Activated T-cell treated with anti-CD3 and anti-CD28 coated beads for 24 hours (primary cell): ENCODE measurements around the gene ASAP3.

ENCODE experiments used
- DNase-seq: peaks from one replicate; pipeline ENCODE4 v3.0.0-alpha.2; 2020; ENCODE audit warnings: low read depth

The ASAP3 gene

GRCh38 chr1:23448846-23449245 lies 35.1 kb downstream of the ASAP3 start:
- DNase-seq, result no peak

GRCh38 chr1:23446661-23447310 lies 37.2 kb downstream of the ASAP3 start:
- DNase-seq, result no peak

GRCh38 chr1:23444596-23445390 lies 39.2 kb downstream of the ASAP3 start:
- DNase-seq, result no peak

GRCh38 chr1:23444104-23444533 lies 39.9 kb downstream of the ASAP3 start:
- no peak for DNase-seq

GRCh38 chr1:23442751-23443150 lies 41.2 kb downstream of the ASAP3 start:
- no peak for DNase-seq

- no peak for DNase-seq
These were observed 42.4 kb downstream of the ASAP3 start for GRCh38 chr1:23441446-23442148.

GRCh38 chr1:23438545-23438944 lies 45.4 kb downstream of the ASAP3 start:
- DNase-seq, result no peak

- DNase-seq, result no peak
These were observed 46.7 kb downstream of the ASAP3 start for GRCh38 chr1:23437355-23437664.

GRCh38 chr1:23436520-23437354 lies 47.2 kb downstream of the ASAP3 start:
- DNase-seq, result no peak

GRCh38 chr1:23434260-23434775 lies 49.7 kb downstream of the ASAP3 start:
- no peak for DNase-seq

- DNase-seq, result no peak
These were observed 50.9 kb downstream of the ASAP3 start for GRCh38 chr1:23433122-23433521.

GRCh38 chr1:23431431-23431830 lies 52.5 kb downstream of the ASAP3 start:
- no peak for DNase-seq

GRCh38 chr1:23430803-23431202 lies 53.2 kb downstream of the ASAP3 start:
- no peak for DNase-seq

GRCh38 chr1:23428136-23428905 lies 55.7 kb downstream of the ASAP3 start:
- no peak for DNase-seq

GRCh38 chr1:23427550-23427949 lies 56.4 kb downstream of the ASAP3 start:
- DNase-seq, result no peak

GRCh38 chr1:23426828-23427227 lies 57.2 kb downstream of the ASAP3 start:
- DNase-seq, result no peak

GRCh38 chr1:23425193-23425494 lies 58.8 kb downstream of the ASAP3 start:
- DNase-seq, result no peak

GRCh38 chr1:23424293-23425192 lies 59.4 kb downstream of the ASAP3 start, which contains the start of gene TCEA3:
TCEA3 (minus strand) TSS chr1:23424748; CDS start chr1:23424633, 115 bp downstream.
- DNase-seq, result no peak

GRCh38 chr1:23423415-23424292 lies 60.3 kb downstream of the ASAP3 start:
- no peak for DNase-seq
